Ovary (tissue), 3 donors: ENCODE data around the gene CNDP1.

Experiments
- CTCF ChIP-seq, 3 donors: fragments of 450-650 bp in 2 of 3; fragments of 200-600 bp in 1 of 3; IDR thresholded peaks; one replicate each; pipeline versions ENCODE4 v1.5.1 to v1.8.0; 2016 to 2022; ENCODE audit warnings: antibody characterized with exemption in 3 of 3, mild to moderate bottlenecking in 1 of 3
- EP300 ChIP-seq: sonication (generic); formaldehyde crosslinking; IDR thresholded peaks from one replicate; pipeline ENCODE4 v1.6.1; 2017; ENCODE audit warnings: antibody characterized with exemption
- POLR2A ChIP-seq: fragments of 450-650 bp; IDR thresholded peaks from one replicate; pipeline ENCODE4 v1.6.1; 2017; ENCODE audit warnings: antibody characterized with exemption, mild to moderate bottlenecking, moderate library complexity
- donor health status: DM: no; HTN: no; CAD: no.

- TF ChIP-seq POLR2A (no peak), CTCF (IDR thresholded peaks at IDR 0.05) (no peak), EP300 (no peak)
Measured at GRCh38 chr18:74632351-74632679, 98.0 kb downstream of the CNDP1 start.
